Activated T-cell treated with anti-CD3 and anti-CD28 coated beads for 48 hours (primary cell): ENCODE results near the gene CHCHD10.

ENCODE experiments used
- DNase-seq: peaks from one replicate; pipeline ENCODE4 v3.0.0-alpha.2; 2020; ENCODE audit warnings: low read depth

Gene CHCHD10

GRCh38 chr22:23772649-23773473 lies 5.1 kb upstream of the CHCHD10 start, which contains the start of gene MMP11:
TSS of gene MMP11 (plus strand) at chr22:23772849. CDS start at chr22:23772871, 22 bp downstream.
- DNase-seq: peak; percentile 38

- no peak for DNase-seq
These were observed 4.5 kb upstream of the CHCHD10 start for GRCh38 chr22:23772315-23772648.

- DNase-seq: no peak
These were observed 1.7 kb upstream of the CHCHD10 start for GRCh38 chr22:23769321-23769965.

DNA sequence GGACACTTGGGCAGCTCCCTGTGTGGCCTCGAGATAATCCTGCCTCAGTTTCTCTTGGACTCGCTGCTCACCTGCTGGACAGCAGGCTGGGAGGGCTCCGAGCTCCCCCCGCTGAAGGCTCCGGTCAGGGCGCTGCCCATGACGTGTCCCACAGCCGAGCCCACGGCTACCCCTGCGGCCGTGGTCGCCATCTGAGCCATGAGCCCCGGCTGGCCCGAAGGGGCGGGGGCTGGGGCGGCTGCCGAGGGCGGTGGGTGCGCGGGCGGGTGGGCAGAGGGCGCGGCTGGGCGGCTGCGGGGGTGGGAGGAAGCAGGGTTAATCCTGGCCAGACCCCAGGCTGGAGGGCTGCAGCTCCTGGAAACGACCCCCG lies 484 bp downstream of the CHCHD10 start:
- DNase-seq: no peak

GRCh38 chr22:23764899-23765881 lies 2.6 kb downstream of the CHCHD10 start:
- no peak for DNase-seq

GRCh38 chr22:23763954-23764353 lies 3.8 kb downstream of the CHCHD10 start:
- no peak for DNase-seq

- DNase-seq: peak; percentile 56
These were observed 4.2 kb downstream of the CHCHD10 start for GRCh38 chr22:23763579-23763945.

DNA sequence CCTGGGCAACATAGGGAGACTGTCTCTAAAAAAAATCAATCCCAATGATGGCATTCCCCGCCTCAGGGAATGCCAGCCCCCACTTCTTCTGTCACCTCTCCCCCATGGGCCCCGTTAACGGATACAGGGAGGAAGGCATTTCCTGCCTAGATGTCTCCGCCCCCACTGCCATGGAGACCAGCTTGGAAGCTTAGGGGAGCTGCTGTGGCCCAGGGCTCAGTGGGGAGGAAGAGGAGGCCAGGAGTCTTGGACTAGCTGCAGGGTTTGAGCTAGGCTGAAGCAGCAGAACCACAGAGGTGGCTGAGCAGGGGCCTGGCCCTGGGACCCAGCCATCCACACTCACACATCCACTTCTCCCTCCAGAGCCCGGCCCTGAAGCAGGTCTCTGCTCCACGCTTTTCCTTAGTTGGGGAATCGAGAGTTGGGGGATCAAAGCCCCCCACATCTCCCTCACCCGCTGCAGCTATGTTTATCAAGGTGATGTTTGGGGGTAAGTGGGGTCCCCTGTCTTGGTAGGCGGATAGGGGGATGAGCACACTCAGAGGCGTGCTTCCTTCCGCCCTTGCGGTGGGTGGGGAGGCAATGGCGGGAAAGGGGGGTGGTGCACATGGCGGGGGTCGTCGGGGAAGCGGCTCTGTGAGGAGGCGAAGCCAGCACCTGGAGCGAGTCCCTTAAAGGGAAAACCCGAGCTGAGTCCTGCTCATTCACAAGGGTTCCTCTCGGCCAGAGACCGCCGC lies 4.8 kb downstream of the CHCHD10 start, which contains the start of gene C22orf15:
Gene C22orf15 (plus strand): TSS at position 149 of the 737 bp plus-strand sequence. CDS start 317 bp downstream, at position 466.
- no peak for DNase-seq

GRCh38 chr22:23760056-23760455 lies 7.7 kb downstream of the CHCHD10 start:
- no peak for DNase-seq

DNA sequence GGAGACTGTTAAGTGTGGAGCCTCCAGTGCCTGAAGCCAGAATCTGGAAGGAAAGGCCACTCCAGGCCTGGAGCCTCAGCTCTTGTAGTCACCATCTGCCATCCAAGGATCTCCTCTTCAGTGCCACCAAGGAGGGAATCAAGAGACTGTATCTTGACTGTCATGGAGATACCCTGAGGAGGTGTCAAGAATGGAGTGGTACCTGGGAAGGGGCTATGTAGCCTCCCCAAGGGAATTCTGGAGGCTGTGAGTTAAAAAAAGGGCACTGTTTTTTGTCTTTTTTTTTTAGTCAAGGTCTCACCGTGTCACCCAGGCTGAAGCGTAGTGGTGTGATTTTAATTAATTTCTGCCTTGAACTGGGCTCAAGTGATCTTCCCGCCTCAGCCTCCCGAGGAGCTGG lies 8.2 kb downstream of the CHCHD10 start:
- no peak for DNase-seq

DNA sequence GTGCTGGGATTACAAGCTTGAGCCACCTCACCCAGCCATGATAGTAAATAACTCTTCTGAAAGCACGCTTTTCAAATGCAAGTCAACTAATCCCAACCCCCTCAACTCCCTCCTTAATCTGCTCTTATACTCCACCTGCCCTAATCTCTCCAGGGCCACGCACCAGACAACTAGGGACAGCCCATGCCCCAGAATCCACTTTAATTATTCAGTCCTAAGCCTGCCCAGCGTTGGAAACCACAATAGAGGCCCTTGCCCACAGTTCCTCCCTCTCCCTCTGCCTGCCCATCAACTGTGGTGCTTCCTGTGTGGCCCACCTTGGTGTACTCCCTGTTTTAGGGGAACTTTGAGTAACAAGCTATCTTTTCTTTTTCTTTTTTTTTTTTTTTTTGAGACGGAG lies 10.9 kb downstream of the CHCHD10 start:
- DNase-seq: no peak

- DNase-seq: no peak
These were observed 12.1 kb downstream of the CHCHD10 start for GRCh38 chr22:23755711-23756110.

GRCh38 chr22:23754980-23755636 lies 12.7 kb downstream of the CHCHD10 start:
- no peak for DNase-seq

- DNase-seq: no peak
These were observed 13.4 kb downstream of the CHCHD10 start, which contains the start of gene VPREB3 for GRCh38 chr22:23754220-23754919. TSS of gene VPREB3 (minus strand) at chr22:23754425. CDS start at chr22:23754363, 62 bp downstream.

GRCh38 chr22:23753385-23753784 lies 14.4 kb downstream of the CHCHD10 start:
- DNase-seq: no peak

GRCh38 chr22:23752750-23753149 lies 15.0 kb downstream of the CHCHD10 start:
- no peak for DNase-seq

DNA sequence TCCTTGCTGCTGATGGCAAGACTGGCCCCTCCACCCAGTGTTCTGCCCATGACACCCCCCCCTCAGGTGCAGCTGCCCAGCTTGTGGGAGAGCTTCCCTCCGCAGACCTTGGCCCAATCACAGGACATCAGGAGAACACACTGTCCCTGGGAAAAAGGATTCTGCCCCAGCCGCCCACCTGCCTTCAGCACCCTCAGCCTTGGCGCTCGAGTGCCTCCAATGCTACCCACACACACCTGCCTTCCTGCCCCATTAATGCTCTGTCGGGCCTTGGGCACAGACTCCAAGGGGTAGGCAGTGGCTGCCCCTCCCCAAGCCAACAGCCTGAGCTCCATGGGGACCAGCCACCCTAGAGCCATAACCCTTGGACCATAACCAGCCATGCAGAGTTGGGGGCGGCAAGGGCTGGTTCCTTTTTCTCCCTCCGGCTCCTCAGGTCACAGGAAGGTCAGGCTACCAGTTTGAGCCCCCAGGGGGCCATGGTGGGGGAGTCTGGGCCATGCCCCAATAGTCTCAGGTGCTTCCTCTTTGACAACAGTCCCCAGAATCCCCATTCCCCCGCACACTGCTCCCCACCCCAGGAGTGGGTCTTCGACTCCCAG lies 15.6 kb downstream of the CHCHD10 start:
- DNase-seq: no peak

DNA sequence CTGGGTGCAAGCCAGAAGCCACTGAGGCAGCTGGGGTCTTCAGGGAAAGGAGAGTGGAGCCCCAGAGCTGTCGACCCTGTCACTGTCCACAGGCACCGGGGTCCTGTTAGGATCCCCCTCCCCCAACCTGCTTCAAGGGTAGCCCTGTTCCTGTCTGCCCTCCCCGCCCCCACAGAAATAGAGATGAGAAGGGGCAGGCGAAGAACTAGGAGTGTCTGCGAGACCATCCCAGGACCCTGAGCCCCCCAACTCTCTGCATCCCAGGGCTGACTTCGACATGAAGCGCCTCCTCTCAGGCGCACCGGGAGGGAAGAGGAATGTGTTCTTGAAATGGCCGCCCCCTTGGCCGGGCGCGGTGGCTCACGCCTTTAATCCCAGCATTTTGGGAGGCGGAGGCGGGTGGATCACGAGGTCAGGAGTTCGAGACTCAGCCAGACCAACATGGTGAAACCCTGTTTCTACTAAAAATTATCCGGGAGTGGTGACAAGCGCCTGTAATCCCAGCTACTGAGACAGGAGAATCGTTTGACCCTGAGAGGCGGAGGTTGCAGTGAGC lies 16.3 kb downstream of the CHCHD10 start:
- no peak for DNase-seq

DNA sequence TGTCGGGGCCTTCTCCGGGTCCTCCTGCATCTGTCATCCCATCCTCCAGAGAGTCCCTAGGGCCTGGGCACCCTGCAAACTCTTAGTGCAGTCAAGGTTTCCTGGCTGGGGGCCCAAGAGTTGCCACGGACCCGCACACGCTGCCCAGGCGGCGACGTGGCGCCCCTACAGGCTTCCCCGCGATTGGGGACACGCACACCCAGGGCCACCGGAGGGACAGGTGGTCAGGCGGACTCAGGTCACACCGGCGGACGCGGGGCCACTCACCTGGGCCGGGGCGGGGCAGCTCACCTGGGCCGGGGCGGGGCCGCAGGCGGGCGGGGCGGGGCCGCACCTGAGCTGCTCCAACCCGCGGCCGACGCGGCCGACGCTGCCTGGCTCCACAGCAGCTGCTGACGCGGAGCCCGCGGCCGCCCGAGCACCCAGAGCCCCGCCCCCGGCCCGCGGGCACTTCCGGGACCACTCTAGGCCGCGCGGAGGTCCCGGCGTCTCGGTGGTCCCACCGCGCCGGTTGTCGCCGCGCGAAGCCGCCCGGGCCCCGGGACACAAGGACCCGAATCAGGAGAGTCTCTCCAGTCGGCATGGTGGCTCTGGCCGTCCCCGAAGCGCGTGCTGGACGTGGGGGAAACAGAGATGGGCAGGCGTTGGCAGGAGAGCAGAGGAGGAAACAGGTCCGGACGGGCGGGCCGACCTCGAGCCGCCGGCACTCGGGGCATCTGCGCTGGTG lies 16.9 kb downstream of the CHCHD10 start, which contains the start of gene ZNF70:
Gene ZNF70 (minus strand): TSS at position 399 of the 727 bp plus-strand sequence. CDS start 5,972 bp downstream, outside the sequence.
- peak; percentile 86 for DNase-seq
